Fibroblast of lung (primary cell): ENCODE data around the gene UMPS. TPM values are rescaled to one million over a fixed set of nuclear protein-coding genes. Genes with fewer than 3 reads are reported as not detected.
A peak's percentile ranks its signal among the peaks of the same experiment; 100 is the strongest.

Experiments used
- DNase-seq, 2 donors: peaks; one replicate each; pipeline versions ENCODE4 v3.0.0 to v3.0.0-alpha.2; 2010; ENCODE audit warnings: low read depth in 2 of 2
- H2AFZ ChIP-seq: 2 replicates; pipeline ENCODE4 v1.5.1; 2012; ENCODE audit warnings: low read length, control low read depth, inconsistent platforms
- H3K27ac ChIP-seq: 2 replicates; pipeline ENCODE4 v1.5.1; 2011; ENCODE audit warnings: low read length, control low read depth; ENCODE audit not compliant: insufficient read depth
- H3K27me3 ChIP-seq: 2 replicates; pipeline ENCODE4 v1.5.1; 2011; ENCODE audit warnings: mild to moderate bottlenecking, low read length; ENCODE audit not compliant: control insufficient read depth, insufficient read depth
- H3K36me3 ChIP-seq: 2 replicates; pipeline ENCODE4 v1.5.1; 2011; ENCODE audit warnings: low read length; ENCODE audit not compliant: control insufficient read depth, insufficient read depth
- H3K4me1 ChIP-seq: 2 replicates; pipeline ENCODE4 v1.5.1; 2011; ENCODE audit warnings: low read length; ENCODE audit not compliant: control insufficient read depth, insufficient read depth; ENCODE audit errors: extremely low read depth
- H3K4me2 ChIP-seq: 2 replicates; pipeline ENCODE4 v1.5.1; 2011; ENCODE audit warnings: low read length, control low read depth; ENCODE audit not compliant: insufficient read depth; ENCODE audit errors: extremely low read depth
- H3K4me3 ChIP-seq, 4 experiments: fragments of 200-600 bp in 1 of 4; sonication (generic) in 1 of 4; replicated peaks in 1 of 4; 2 replicates each; pipeline ENCODE4 v1.5.1; 2011 to 2016; ENCODE audit warnings: low read length in 4 of 4, low read depth in 3 of 4, mild to moderate bottlenecking in 3 of 4, control low read depth in 2 of 4, inconsistent platforms in 1 of 4, mixed read lengths in 1 of 4; ENCODE audit not compliant: insufficient read depth in 1 of 4; ENCODE audit errors: control extremely low read depth in 1 of 4
- H3K79me2 ChIP-seq: 2 replicates; pipeline ENCODE4 v1.5.1; 2012; ENCODE audit warnings: mild to moderate bottlenecking, low read length, inconsistent platforms; ENCODE audit not compliant: control insufficient read depth, insufficient read depth
- H3K9ac ChIP-seq: 2 replicates; pipeline ENCODE4 v1.5.1; 2011; ENCODE audit warnings: mild to moderate bottlenecking, low read length, control low read depth; ENCODE audit not compliant: insufficient read depth
- H3K9me3 ChIP-seq: 2 replicates; pipeline ENCODE4 v1.5.1; 2012; ENCODE audit warnings: low read depth, low read length; ENCODE audit not compliant: control insufficient read depth, insufficient read depth
- H4K20me1 ChIP-seq: 2 replicates; pipeline ENCODE4 v1.5.1; 2011; ENCODE audit warnings: low read length; ENCODE audit not compliant: control insufficient read depth, insufficient read depth; ENCODE audit errors: extremely low read depth
- EZH2 ChIP-seq: IDR thresholded peaks from 2 replicates; pipeline ENCODE4 v1.5.1; 2012; ENCODE audit warnings: low read length, control low read depth, mild to moderate bottlenecking; ENCODE audit errors: missing control alignments
- polyA plus RNA-seq, 2 donors: library from polyadenylated mRNA; depleted of rRNA in 1 of 2; stranded (reverse) in 1 of 2; unstranded in 1 of 2; fragments of >200 nt; gene quantifications; 2 replicates each; pipeline ENCODE4 v1.2.1, GENCODE V29; 2011 to 2012; ENCODE audit warnings: missing spikeins in 1 of 2
- total RNA-seq: library from RNA; depleted of rRNA; stranded (reverse); fragments of >200 nt; gene quantifications from 2 replicates; pipeline ENCODE4 v1.2.1, GENCODE V29; 2014
- TF ChIP-seq, protein P1 (sequence below), 2 donors: IDR thresholded peaks in 1 of 2; conservative IDR thresholded peaks in 1 of 2; 1 replicate in 1 of 2; 2 replicates in 1 of 2; pipeline ENCODE4 v1.5.1; 2011 to 2012; ENCODE audit warnings: low read length in 2 of 2, control low read depth in 1 of 2, inconsistent platforms in 1 of 2, low read depth in 1 of 2, mild to moderate bottlenecking in 1 of 2

UMPS gene
- total and polyA plus RNA-seq, 2 donors (not counting 1 experiment from before 2014, with no cell fraction given), result 21.6 to 25.0 TPM

DNA sequence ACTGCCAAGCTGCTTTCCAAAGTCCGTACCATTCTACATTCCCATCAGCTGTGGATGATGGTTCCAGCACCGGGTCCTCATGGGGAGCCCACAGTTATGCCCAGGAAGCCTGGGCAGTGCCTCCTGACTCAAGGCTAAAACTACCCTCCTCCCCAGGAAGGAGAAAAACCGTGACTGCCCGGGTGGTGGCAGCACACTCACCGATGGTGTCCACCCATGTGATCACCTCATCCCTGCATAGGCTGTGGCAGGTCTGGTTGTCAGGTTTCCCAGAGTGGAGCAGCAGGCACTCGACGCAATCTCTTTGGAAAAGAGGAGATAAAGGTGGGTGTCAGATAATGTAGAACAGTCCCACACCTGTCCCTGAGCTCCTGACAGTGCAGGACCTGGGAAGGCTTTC is 38.6 kb downstream of the UMPS start:
- Histone ChIP-seq H3K9ac (no peak overlapping the region), H3K27ac (no peak overlapping the region), H2AFZ (no peak overlapping the region), H3K4me3 (no peak overlapping the region), H4K20me1 (no peaks in the 10 kb centered on the region), H3K36me3 (peaks cover 12% of the 10 kb centered on the region), H3K27me3 (no peaks in the 10 kb centered on the region), H3K9me3 (no peaks in the 10 kb centered on the region), H3K4me2 (no peak overlapping the region), H3K4me1 (peaks cover 14% of the 10 kb centered on the region), H3K79me2 (no peaks in the 10 kb centered on the region)
- DNase-seq, result no peak
- no peak for TF ChIP-seq EZH2
- TF ChIP-seq, protein P1, sequence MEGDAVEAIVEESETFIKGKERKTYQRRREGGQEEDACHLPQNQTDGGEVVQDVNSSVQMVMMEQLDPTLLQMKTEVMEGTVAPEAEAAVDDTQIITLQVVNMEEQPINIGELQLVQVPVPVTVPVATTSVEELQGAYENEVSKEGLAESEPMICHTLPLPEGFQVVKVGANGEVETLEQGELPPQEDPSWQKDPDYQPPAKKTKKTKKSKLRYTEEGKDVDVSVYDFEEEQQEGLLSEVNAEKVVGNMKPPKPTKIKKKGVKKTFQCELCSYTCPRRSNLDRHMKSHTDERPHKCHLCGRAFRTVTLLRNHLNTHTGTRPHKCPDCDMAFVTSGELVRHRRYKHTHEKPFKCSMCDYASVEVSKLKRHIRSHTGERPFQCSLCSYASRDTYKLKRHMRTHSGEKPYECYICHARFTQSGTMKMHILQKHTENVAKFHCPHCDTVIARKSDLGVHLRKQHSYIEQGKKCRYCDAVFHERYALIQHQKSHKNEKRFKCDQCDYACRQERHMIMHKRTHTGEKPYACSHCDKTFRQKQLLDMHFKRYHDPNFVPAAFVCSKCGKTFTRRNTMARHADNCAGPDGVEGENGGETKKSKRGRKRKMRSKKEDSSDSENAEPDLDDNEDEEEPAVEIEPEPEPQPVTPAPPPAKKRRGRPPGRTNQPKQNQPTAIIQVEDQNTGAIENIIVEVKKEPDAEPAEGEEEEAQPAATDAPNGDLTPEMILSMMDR (conservative IDR thresholded peaks at IDR 0.05 in 1 of 2, IDR thresholded peaks at IDR 0.05 in 1 of 2; ENCODE audit: low read depth in 1 of 2, low read length in 2 of 2), result peak; percentile 9 to 31

DNA sequence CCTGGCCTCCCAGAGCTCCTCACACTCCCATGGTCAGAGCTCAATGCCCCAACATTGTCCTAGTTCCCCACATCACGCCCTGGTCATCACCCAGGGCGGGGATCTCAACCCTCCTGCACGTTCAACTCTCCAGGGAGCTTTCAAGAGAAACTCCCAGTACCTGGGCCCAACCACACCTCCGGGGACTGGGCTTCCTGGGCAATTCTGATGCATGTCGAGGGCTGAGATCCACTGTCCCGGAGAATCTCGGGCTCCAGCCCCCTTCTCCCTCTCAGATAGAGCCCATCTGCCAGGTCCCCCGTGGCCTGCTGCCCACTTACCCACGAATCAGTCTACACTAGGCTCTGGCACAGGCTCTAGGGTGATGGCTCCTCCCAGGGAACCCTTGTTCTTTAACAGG is 39.2 kb downstream of the UMPS start:
- Histone ChIP-seq H3K27me3 (no peaks in the 10 kb centered on the region), H3K4me2 (no peak overlapping the region), H3K4me3 (no peak overlapping the region), H2AFZ (no peak overlapping the region), H4K20me1 (no peaks in the 10 kb centered on the region), H3K9me3 (no peaks in the 10 kb centered on the region), H3K4me1 (peaks cover 21% of the 10 kb centered on the region), H3K27ac (no peak overlapping the region), H3K36me3 (peaks cover 7% of the 10 kb centered on the region), H3K9ac (no peak overlapping the region), H3K79me2 (no peaks in the 10 kb centered on the region)
- TF ChIP-seq, protein P1 (conservative IDR thresholded peaks at IDR 0.05 in 1 of 2, IDR thresholded peaks at IDR 0.05 in 1 of 2; ENCODE audit: low read depth in 1 of 2, low read length in 2 of 2), result no peak
- no peak for TF ChIP-seq EZH2
- DNase-seq, result no peak

DNA sequence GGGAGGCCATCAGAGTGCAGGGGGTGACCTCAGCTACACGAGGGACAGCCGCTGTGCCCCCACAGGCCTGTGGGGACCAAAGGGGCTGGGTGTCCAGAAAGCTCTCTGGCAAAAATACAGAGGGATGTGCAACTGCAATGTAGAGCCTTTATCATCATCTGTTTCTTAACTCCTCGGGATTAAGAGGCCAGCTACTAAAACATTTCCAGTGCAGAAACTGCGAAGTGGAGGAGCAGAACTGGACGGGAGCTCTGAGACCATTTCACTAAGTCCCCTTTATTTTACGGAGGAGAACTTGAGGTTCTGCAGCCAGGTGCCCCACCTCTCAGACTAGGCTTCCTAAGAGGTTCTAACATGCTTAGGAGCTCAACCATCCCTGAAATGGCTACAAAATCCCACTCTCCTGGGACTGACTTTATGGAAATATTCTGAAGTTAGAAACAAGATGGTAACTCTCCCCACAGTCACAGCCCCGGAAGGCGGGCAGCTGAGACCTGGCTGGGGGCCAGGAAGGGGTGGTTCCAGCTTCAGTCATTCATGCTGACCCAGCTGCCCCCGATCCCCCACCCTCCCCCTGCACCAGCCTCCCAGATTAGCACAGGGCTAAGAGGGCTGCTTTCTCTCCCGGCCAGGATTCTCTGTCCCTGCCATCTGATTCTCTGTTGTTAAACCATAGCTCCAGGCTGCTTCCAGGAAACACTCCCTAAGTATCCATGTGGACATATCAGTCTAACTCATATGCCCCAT is 40.3 kb downstream of the UMPS start:
- peak in 1 of 2 donors; percentile 14 for DNase-seq
- Histone ChIP-seq H2AFZ (no peak overlapping the region), H3K36me3 (peaks cover 6% of the 10 kb centered on the region), H3K79me2 (no peaks in the 10 kb centered on the region), H3K4me3 (no peak overlapping the region), H3K27ac (no peak overlapping the region), H3K4me1 (peaks cover 30% of the 10 kb centered on the region), H3K4me2 (no peak overlapping the region), H3K9ac (no peak overlapping the region), H3K9me3 (no peaks in the 10 kb centered on the region), H3K27me3 (no peaks in the 10 kb centered on the region), H4K20me1 (no peaks in the 10 kb centered on the region)
- TF ChIP-seq, protein P1 (conservative IDR thresholded peaks at IDR 0.05 in 1 of 2, IDR thresholded peaks at IDR 0.05 in 1 of 2; ENCODE audit: low read depth in 1 of 2, low read length in 2 of 2), result no peak
- no peak for TF ChIP-seq EZH2
